ENCODE data around the gene RYR3. TPM values are rescaled to one million over a fixed set of nuclear protein-coding genes. Genes with fewer than 3 reads are reported as not detected.

RYR3 gene
- total RNA-seq, 2 experiments from 2014 or later, result not detected

GRCh38 chr15:33433821-33434220 is 123.1 kb downstream of the RYR3 start:
- ATAC-seq, result no peak
- no peaks in the 10 kb centered on the region for H3K4me1 Mint-ChIP-seq (ENCODE audit: low read depth)
- intact Hi-C loops (cut with micrococcal nuclease), result no loop called here
- TF ChIP-seq, protein P1, sequence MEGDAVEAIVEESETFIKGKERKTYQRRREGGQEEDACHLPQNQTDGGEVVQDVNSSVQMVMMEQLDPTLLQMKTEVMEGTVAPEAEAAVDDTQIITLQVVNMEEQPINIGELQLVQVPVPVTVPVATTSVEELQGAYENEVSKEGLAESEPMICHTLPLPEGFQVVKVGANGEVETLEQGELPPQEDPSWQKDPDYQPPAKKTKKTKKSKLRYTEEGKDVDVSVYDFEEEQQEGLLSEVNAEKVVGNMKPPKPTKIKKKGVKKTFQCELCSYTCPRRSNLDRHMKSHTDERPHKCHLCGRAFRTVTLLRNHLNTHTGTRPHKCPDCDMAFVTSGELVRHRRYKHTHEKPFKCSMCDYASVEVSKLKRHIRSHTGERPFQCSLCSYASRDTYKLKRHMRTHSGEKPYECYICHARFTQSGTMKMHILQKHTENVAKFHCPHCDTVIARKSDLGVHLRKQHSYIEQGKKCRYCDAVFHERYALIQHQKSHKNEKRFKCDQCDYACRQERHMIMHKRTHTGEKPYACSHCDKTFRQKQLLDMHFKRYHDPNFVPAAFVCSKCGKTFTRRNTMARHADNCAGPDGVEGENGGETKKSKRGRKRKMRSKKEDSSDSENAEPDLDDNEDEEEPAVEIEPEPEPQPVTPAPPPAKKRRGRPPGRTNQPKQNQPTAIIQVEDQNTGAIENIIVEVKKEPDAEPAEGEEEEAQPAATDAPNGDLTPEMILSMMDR (IDR thresholded peaks at IDR 0.05), result no peak
- no peaks in the 10 kb centered on the region for H3K27me3 Mint-ChIP-seq
- DNase-seq, result no peak
- POLR2A ChIA-PET, result interaction anchor here (0.7 kb wide), 1 partner anchor 370 kb away, joined by 3 read pairs; no protein-coding TSS in a partner anchor
- CTCF ChIA-PET, result no interaction called here
- H3K27ac Mint-ChIP-seq, result no peak overlapping the region
- H3K36me3 Mint-ChIP-seq (ENCODE audit: low read depth), result no peaks in the 10 kb centered on the region
- no peak overlapping the region for H3K4me3 Mint-ChIP-seq
- H3K9me3 Mint-ChIP-seq, result no peaks in the 10 kb centered on the region

GRCh38 chr15:33438396-33438795 is 127.6 kb downstream of the RYR3 start:
- ATAC-seq (no peak), DNase-seq (no peak)
- TF ChIP-seq, protein P1 (IDR thresholded peaks at IDR 0.05), result no peak
- no peaks in the 10 kb centered on the region for H3K36me3 Mint-ChIP-seq (ENCODE audit: low read depth)
- ChIA-PET CTCF (no interaction called here), POLR2A (no interaction called here)
- no peaks in the 10 kb centered on the region for H3K9me3 Mint-ChIP-seq
- no peak overlapping the region for H3K27ac Mint-ChIP-seq
- no peak overlapping the region for H3K4me3 Mint-ChIP-seq
- H3K4me1 Mint-ChIP-seq (ENCODE audit: low read depth), result no peaks in the 10 kb centered on the region
- intact Hi-C loops (cut with micrococcal nuclease), result no loop called here
- peaks cover 7% of the 10 kb centered on the region for H3K27me3 Mint-ChIP-seq

DNA sequence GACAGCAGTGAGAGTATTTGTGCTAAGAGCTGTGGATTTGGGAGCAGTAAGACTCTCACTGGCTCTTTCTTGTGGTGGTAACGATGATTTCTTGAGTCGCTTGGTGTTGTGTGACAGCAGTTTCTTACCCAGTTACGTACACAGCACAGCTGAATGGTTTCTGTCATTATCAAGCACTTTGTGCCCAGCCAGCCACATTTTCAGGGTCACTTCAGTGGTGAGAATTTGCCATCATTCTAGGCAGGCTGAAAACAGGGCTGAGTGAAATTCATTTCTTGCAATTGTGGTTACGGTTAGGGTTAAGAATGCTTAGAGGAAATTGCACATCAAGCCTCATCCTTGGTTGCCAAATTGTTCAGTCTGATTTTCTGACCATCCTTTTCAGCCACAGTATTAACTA is 130.1 kb downstream of the RYR3 start:
- CTCF ChIA-PET, result no interaction called here
- no peak overlapping the region for H3K4me3 Mint-ChIP-seq
- intact Hi-C loops (cut with micrococcal nuclease), result no loop called here
- H3K9me3 Mint-ChIP-seq, result no peaks in the 10 kb centered on the region
- no peak for DNase-seq
- no peaks in the 10 kb centered on the region for H3K4me1 Mint-ChIP-seq (ENCODE audit: low read depth)
- POLR2A ChIA-PET, result interaction anchor here (1.2 kb wide), 1 partner anchor 34 kb away, joined by 4 read pairs; no protein-coding TSS in a partner anchor
- peaks cover 14% of the 10 kb centered on the region for H3K27me3 Mint-ChIP-seq
- no peaks in the 10 kb centered on the region for H3K36me3 Mint-ChIP-seq (ENCODE audit: low read depth)
- ATAC-seq, result no peak
- TF ChIP-seq, protein P1 (IDR thresholded peaks at IDR 0.05), result no peak
- no peak overlapping the region for H3K27ac Mint-ChIP-seq

DNA sequence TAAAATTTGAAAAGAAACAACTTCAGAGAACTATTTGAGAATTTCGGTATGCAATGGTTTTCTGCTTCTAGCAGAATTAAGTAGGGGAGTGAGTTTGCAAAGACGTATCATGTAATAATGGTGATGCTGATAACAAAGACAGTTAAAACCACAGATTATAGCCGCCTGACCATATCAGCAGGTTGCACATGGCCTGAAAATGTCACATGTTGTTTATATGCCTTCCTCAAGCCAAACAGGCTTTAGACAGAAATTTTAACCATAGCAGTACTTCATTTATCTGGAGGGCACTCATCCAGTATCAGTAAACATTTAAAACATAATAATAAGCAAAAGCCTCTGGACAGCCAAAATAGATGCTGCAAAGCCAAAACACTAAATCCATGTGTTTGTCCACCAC is 131.7 kb downstream of the RYR3 start:
- intact Hi-C loops (cut with micrococcal nuclease), result no loop called here

GRCh38 chr15:33443708-33444107 is 132.9 kb downstream of the RYR3 start:
- Mint-ChIP-seq H3K9me3 (no peaks in the 10 kb centered on the region), H3K4me1 (ENCODE audit: low read depth) (no peaks in the 10 kb centered on the region), H3K27me3 (peaks cover 16% of the 10 kb centered on the region), H3K4me3 (no peak overlapping the region), H3K36me3 (ENCODE audit: low read depth) (no peaks in the 10 kb centered on the region), H3K27ac (no peak overlapping the region)
- POLR2A ChIA-PET, result no interaction called here
- CTCF ChIA-PET, result no interaction called here
- TF ChIP-seq, protein P1 (IDR thresholded peaks at IDR 0.05), result no peak
- ATAC-seq, result no peak
- no peak for DNase-seq
- intact Hi-C loops (cut with micrococcal nuclease), result no loop called here

More for the DNA sequence above, 131.7 kb downstream of the RYR3 start:
- DNase-seq (no peak), ATAC-seq (no peak)
- Mint-ChIP-seq H3K27me3 (peaks cover 14% of the 10 kb centered on the region), H3K4me3 (no peak overlapping the region), H3K27ac (no peak overlapping the region), H3K9me3 (no peaks in the 10 kb centered on the region), H3K36me3 (ENCODE audit: low read depth) (no peaks in the 10 kb centered on the region), H3K4me1 (ENCODE audit: low read depth) (no peaks in the 10 kb centered on the region)
- TF ChIP-seq, protein P1 (IDR thresholded peaks at IDR 0.05), result no peak
- CTCF ChIA-PET, result no interaction called here
- POLR2A ChIA-PET, result no interaction called here
